ENCODE measurements around the gene FAM83B.
"Not testable (repeated sequence)": the region's sequence is repeated elsewhere in the genome, so short reads cannot be mapped to it uniquely, and the experiment has no call there.

FAM83B gene

DNA sequence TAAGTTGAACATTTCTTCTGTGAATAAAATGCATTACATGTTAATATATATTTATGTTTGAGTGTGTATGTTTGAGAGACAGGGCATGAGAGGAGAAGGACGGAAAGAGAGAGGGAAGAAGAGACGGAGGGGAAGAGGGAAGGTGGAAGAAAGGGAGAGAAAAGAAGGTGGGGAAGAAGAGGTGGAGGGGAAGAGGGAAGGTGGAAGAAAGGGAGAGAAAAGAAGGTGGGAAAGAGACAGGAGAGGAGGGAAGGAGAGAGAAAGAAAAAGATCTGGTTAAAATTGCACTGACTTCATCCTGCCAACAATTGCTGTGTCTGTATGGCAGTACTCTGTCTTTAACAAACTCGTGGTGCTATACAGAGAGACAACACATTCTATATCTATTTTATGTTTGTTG is 29.0 kb downstream of the FAM83B start:
- Mint-ChIP-seq H3K4me3 (no peak overlapping the region), H3K27me3 (ENCODE audit: low read depth) (no peaks in the 10 kb centered on the region), H3K9me3 (peaks cover 4% of the 10 kb centered on the region), H3K36me3 (ENCODE audit: low read depth) (no peaks in the 10 kb centered on the region), H3K27ac (no peak overlapping the region), H3K4me1 (ENCODE audit: low read depth) (no peaks in the 10 kb centered on the region)
- no peak for DNase-seq (ENCODE audit: low spot score)

DNA sequence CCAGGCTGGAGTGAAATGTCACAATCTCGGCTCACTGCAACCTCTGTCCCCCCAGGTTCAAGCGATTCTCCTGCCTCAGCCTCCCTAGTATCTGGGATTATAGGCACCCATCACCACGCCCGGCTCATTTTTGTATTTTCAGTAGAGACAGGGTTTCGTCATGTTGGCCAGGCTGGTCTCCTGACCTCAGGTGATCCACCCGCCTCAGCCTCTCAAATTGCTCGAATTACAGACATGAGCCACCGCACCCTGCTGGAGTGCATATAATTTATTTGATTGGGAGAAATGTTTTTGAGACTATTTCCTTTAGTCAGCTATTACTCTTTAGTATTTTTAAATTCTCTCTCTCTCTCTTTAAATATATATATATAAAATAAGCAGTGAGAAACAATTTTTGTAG is 29.8 kb downstream of the FAM83B start:
- Mint-ChIP-seq H3K4me3 (no peak overlapping the region), H3K4me1 (ENCODE audit: low read depth) (no peaks in the 10 kb centered on the region), H3K27ac (no peak overlapping the region), H3K27me3 (ENCODE audit: low read depth) (no peaks in the 10 kb centered on the region), H3K36me3 (ENCODE audit: low read depth) (no peaks in the 10 kb centered on the region), H3K9me3 (peaks cover 4% of the 10 kb centered on the region)
- no peak for DNase-seq (ENCODE audit: low spot score)

DNA sequence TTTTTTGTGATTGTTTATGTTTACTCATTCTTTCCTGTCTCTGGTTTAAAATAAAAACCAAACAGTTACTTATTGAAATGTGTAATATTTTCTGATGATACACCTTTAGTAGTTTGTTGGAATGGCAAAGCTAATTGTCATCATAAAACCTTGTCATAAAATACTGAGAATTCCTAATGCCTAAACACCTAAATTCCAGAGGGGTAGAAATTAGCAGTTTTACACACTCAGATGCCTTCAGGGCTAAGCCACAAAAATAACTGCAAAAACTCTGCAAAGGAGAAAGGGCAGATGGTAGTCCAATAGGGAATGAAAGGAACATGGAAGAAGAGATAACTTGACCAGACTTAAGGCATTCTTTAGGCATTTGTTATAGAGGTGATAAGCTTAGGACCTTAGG is 30.3 kb downstream of the FAM83B start:
- no peaks in the 10 kb centered on the region for H3K27me3 Mint-ChIP-seq (ENCODE audit: low read depth)
- no peak for DNase-seq (ENCODE audit: low spot score)

DNA sequence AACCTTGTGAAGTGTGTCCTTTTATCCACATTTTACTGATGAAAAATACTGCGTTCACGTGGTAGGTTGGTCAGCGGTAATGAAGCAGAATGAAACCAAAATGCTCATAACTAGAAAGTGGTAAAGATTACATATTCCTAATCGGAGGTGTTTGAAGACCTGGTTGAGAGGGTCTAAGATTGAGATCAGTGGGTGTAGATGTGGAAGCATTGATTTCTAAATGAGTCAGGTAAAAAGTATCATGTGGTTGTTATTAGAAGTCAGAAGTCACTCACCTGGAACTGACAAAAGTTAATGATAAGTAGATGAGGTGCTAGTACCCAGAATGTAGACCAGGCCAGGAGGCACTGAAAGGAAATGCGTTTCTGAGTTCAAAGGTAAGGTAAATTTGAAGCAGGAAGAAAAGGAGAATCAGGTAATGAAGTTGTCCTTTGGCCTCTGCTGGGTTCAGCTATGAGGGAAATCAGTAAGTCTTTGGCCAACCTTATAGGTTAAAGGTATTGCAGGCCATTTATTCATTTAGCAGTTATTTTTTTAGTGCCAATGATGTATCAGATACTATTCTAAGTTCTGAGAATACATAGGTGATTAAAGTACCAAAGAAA is 31.2 kb downstream of the FAM83B start:
- Mint-ChIP-seq H3K27me3 (ENCODE audit: low read depth) (no peaks in the 10 kb centered on the region), H3K9me3 (peaks cover 8% of the 10 kb centered on the region), H3K36me3 (ENCODE audit: low read depth) (no peaks in the 10 kb centered on the region), H3K27ac (no peak overlapping the region), H3K4me3 (no peak overlapping the region), H3K4me1 (ENCODE audit: low read depth) (no peaks in the 10 kb centered on the region)
- no peak for DNase-seq (ENCODE audit: low spot score)

More for the DNA sequence above, 30.3 kb downstream of the FAM83B start:
- no peaks in the 10 kb centered on the region for H3K4me1 Mint-ChIP-seq (ENCODE audit: low read depth)
- no peak overlapping the region for H3K27ac Mint-ChIP-seq
- H3K9me3 Mint-ChIP-seq, result peaks cover 4% of the 10 kb centered on the region
- H3K4me3 Mint-ChIP-seq, result no peak overlapping the region
- no peaks in the 10 kb centered on the region for H3K36me3 Mint-ChIP-seq (ENCODE audit: low read depth)

DNA sequence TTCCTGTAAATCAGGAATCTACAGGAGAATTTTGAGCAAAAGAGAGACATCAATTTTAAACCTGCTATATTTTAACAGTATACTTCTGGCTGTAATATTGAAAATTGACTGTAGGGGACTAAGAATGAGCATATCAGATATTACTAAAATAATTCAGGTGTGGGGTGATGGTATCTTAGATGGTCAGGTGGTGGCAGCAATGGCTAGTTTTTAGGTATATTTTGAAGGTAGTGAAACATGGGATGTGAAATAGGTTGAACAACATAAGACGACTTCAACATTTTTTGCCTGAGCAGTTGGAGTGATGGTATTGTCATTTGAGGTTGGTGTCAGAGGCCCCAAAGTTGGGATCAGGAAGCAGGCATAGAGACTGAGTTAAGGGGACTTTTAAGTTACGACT is 32.1 kb downstream of the FAM83B start:
- no peak overlapping the region for H3K4me3 Mint-ChIP-seq
- H3K27ac Mint-ChIP-seq, result no peak overlapping the region
- H3K27me3 Mint-ChIP-seq (ENCODE audit: low read depth), result no peaks in the 10 kb centered on the region
- H3K4me1 Mint-ChIP-seq (ENCODE audit: low read depth), result no peaks in the 10 kb centered on the region
- H3K9me3 Mint-ChIP-seq, result peaks cover 8% of the 10 kb centered on the region
- H3K36me3 Mint-ChIP-seq (ENCODE audit: low read depth), result no peaks in the 10 kb centered on the region
- DNase-seq (ENCODE audit: low spot score), result no peak

DNA sequence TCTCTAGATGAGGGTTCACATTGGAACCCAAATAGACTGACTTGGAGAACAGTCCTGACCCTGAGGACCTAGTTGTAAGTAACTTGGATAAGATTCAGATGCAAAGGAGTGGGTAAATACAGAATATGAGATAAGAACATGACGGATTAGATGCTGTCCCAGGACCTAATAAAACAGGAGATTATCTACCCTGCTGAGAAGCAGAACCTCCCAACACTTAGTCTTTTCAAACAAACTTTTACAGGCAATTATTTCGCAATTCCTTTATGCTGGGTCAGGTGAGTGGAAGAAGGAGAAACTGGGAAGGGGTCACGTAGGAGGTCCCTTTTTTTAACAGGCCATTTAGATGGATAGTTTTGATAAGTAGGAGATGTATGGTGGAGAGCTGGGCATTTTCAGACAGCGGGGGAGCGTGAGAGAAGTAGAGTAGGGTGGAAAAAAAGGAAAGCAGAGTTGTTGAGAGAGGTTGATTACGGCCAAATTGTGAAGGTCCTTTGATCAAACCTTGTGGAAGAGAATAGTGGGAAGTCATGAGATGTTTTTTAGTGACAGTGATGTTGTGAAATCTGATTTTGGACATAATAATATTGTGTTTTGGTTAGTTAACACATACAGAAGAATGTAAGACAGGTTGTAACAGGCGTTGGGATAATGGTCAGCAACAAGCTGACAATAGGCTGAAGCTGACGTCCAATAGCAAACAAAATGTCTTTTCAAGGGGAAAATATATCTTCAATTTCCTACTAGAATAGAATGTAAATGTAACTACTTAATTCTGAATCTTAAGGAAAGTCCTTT is 32.8 kb downstream of the FAM83B start:
- no peak overlapping the region for H3K27ac Mint-ChIP-seq
- no peaks in the 10 kb centered on the region for H3K4me1 Mint-ChIP-seq (ENCODE audit: low read depth)
- no peaks in the 10 kb centered on the region for H3K36me3 Mint-ChIP-seq (ENCODE audit: low read depth)
- no peak for DNase-seq (ENCODE audit: low spot score)
- no peak overlapping the region for H3K4me3 Mint-ChIP-seq
- H3K27me3 Mint-ChIP-seq (ENCODE audit: low read depth), result no peaks in the 10 kb centered on the region
- H3K9me3 Mint-ChIP-seq, result peaks cover 10% of the 10 kb centered on the region

DNA sequence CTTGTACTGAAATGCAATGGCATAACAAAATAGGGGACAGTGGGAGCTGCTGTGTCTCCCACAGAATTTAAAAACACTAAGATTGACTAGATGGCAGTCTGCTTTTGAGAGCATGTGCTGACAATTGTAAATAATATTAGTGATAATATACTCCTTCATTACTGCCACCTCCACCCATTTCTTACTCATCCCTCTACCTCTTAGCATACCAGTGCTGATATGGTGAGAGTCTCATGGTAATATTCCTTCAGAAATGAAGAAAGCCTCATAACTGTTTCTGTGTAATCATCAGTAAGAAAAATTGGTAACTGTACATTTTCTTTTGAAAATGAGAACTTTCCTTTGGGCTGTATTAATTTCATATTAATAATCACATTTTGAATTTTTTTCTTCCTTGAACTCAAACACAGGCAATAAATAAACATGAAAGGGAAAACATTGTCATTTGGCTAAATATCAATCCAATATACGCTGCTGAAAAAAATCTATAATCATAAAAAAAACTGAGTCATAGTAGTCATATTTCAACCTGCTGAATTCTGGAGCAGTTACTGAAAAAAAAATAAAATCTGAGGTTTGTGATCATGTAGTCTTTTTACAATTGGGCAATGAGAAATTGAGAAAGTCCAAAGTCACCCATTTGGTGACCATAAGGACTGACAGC is 34.6 kb downstream of the FAM83B start:
- no peak for DNase-seq (ENCODE audit: low spot score)
- peaks cover 12% of the 10 kb centered on the region for H3K9me3 Mint-ChIP-seq
- no peak overlapping the region for H3K27ac Mint-ChIP-seq
- no peaks in the 10 kb centered on the region for H3K36me3 Mint-ChIP-seq (ENCODE audit: low read depth)
- H3K27me3 Mint-ChIP-seq (ENCODE audit: low read depth), result no peaks in the 10 kb centered on the region
- H3K4me3 Mint-ChIP-seq, result no peak overlapping the region
- no peaks in the 10 kb centered on the region for H3K4me1 Mint-ChIP-seq (ENCODE audit: low read depth)

DNA sequence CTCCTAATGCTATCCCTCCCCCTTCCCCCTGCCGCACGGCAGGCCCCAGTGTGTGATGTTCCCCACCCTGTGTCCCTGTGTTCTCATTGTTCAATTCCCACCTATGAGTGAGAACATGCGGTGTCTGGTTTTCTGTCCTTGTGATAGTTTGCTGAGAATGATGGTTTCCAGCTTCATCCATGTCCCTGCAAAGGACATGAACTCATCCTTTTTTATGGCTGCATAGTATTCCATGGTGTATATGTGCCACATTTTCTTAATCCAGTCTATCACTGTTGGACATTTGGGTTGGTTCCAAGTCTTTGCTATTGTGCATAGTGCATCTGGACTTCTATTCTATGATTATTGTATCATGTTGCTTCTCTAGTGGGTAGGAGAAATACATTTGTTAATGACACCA is 35.3 kb downstream of the FAM83B start:
- not testable (repeated sequence) for H3K27me3 Mint-ChIP-seq (ENCODE audit: low read depth); H3K36me3 Mint-ChIP-seq (ENCODE audit: low read depth); H3K4me1 Mint-ChIP-seq (ENCODE audit: low read depth); H3K4me3 Mint-ChIP-seq; DNase-seq (ENCODE audit: low spot score); H3K27ac Mint-ChIP-seq
- H3K9me3 Mint-ChIP-seq, result peaks cover 15% of the 10 kb centered on the region

DNA sequence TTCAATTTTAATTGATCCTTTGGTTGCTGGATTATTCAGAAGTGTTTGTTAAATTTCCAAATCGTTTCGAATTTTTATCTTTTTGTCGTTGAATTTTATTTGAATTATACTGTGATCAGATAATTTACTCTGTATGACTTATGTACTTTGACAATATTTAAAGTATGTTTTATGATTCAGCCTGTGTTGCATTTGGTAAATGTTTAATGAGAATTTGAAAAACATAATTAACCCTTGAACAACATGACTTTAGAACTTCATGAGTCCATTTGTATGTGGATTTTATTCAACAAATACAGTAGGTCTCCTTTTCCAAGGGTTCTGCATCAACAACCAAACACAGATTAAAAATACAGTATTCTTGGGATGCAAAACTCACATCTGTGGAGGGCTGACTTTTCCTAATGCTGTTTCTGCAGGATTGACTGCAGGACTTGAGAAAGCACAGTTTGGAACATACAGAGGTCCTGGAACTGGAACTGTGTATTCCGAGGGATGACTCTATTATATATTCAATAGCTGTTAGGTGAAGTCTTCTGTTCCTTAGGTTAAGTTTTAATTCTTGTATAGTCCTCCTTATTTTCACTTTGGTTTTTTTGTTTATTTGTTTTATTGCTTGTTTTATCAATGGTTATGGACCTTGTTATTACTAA is 40.5 kb downstream of the FAM83B start:
- H3K36me3 Mint-ChIP-seq (ENCODE audit: low read depth), result no peaks in the 10 kb centered on the region
- no peak for DNase-seq (ENCODE audit: low spot score)
- no peaks in the 10 kb centered on the region for H3K27me3 Mint-ChIP-seq (ENCODE audit: low read depth)
- H3K9me3 Mint-ChIP-seq, result peaks cover 14% of the 10 kb centered on the region
- H3K4me1 Mint-ChIP-seq (ENCODE audit: low read depth), result no peaks in the 10 kb centered on the region
- no peak overlapping the region for H3K27ac Mint-ChIP-seq
- no peak overlapping the region for H3K4me3 Mint-ChIP-seq

DNA sequence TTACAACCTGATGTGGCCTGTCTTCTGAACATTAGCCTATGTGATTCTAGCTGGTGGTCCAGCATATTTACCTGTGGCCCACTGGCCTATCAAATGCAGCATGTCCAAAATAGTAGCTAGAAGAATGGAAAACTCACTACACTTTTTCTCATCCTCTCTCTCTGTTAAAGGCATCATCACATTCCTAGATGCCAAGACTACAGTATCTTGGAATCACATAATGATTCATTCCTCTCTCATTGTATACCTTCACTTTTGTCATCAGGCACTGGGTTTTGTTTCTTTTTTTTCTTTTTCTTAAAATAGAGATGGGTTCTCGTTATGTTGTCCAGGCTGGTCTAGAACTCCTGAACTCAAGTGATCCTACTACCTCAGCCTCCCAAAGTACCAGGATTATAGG is 45.0 kb downstream of the FAM83B start:
- Mint-ChIP-seq H3K4me1 (ENCODE audit: low read depth) (no peaks in the 10 kb centered on the region), H3K27ac (no peak overlapping the region), H3K36me3 (ENCODE audit: low read depth) (no peaks in the 10 kb centered on the region), H3K9me3 (peaks cover 6% of the 10 kb centered on the region), H3K27me3 (ENCODE audit: low read depth) (no peaks in the 10 kb centered on the region), H3K4me3 (no peak overlapping the region)
- DNase-seq (ENCODE audit: low spot score), result no peak

DNA sequence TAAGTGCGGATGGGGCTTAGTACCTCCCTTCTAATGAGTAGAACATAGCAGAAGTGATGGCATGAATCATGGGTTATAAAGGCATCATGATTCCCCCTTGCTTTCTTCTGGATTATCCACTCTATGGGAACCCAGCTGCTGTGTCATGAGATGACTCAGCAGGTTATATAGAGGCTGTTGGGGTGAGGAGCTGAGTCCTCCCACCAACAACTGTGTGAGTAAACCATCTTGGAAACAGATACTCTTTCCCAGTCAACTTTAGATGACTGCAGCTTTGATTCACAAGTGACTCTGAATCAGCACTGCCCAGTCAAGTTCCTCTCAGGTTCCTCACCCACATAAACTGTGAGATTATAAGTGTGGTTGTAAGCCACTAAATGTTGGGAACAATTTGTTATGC is 46.3 kb downstream of the FAM83B start:
- peaks cover 5% of the 10 kb centered on the region for H3K9me3 Mint-ChIP-seq
- H3K4me3 Mint-ChIP-seq, result no peak overlapping the region
- no peaks in the 10 kb centered on the region for H3K4me1 Mint-ChIP-seq (ENCODE audit: low read depth)
- no peak overlapping the region for H3K27ac Mint-ChIP-seq
- no peak for DNase-seq (ENCODE audit: low spot score)
- H3K36me3 Mint-ChIP-seq (ENCODE audit: low read depth), result no peaks in the 10 kb centered on the region
- no peaks in the 10 kb centered on the region for H3K27me3 Mint-ChIP-seq (ENCODE audit: low read depth)

DNA sequence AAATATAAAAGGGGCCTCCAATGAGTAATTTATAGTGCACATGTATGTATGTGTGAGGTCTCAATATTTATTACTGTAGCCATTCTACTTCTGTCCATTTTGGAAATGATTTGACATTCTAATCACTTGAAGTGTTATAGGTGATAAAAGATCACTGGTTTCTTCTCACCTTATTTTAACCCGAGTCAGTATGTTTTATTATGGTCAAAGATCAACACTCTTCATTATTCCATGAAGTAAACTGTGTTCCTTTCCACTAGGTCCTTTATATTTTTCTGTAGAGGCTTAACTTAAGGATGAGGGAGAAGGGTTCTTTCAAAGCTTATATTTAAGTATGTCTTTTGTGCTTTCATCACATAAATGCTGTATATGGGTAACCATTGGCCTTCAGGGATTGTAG is 47.2 kb downstream of the FAM83B start:
- no peaks in the 10 kb centered on the region for H3K36me3 Mint-ChIP-seq (ENCODE audit: low read depth)
- H3K9me3 Mint-ChIP-seq, result peaks cover 5% of the 10 kb centered on the region
- H3K4me1 Mint-ChIP-seq (ENCODE audit: low read depth), result no peaks in the 10 kb centered on the region
- no peak overlapping the region for H3K4me3 Mint-ChIP-seq
- no peaks in the 10 kb centered on the region for H3K27me3 Mint-ChIP-seq (ENCODE audit: low read depth)
- no peak for DNase-seq (ENCODE audit: low spot score)
- H3K27ac Mint-ChIP-seq, result no peak overlapping the region

DNA sequence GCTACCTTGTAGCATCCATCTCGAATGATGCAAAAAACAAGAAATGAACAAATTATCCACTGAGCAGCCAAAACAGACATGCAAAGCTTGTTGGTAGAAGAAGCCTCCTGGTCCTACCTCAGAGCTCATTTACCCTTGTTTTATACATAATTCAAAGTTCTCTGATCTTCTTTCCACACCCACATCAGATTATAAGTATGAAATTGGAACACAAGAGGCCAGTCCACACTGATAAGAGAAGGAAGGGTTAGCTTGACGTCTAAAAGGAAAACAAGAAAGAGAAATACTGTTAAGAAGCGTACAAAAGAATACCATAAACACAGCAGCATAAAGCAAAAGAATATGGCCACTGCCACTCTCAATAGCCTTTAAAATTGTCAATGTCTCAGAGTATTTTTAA is 49.7 kb downstream of the FAM83B start:
- no peaks in the 10 kb centered on the region for H3K27me3 Mint-ChIP-seq (ENCODE audit: low read depth)
- peaks cover under 1% of the 10 kb centered on the region for H3K9me3 Mint-ChIP-seq
- DNase-seq (ENCODE audit: low spot score), result no peak
- no peak overlapping the region for H3K27ac Mint-ChIP-seq
- no peaks in the 10 kb centered on the region for H3K4me1 Mint-ChIP-seq (ENCODE audit: low read depth)
- H3K4me3 Mint-ChIP-seq, result no peak overlapping the region
- H3K36me3 Mint-ChIP-seq (ENCODE audit: low read depth), result no peaks in the 10 kb centered on the region

Measured in T-helper 2 cell treated with Interferon-gamma antibody and Interleukin-4, amounts not matched to agents 5 μg/mL and 100 μg/mL, for 36 hours (primary cell).